ENCODE results near the gene APOL4.
A peak's percentile ranks its signal among the peaks of the same experiment; 100 is the strongest.
"Not testable (repeated sequence)": the region's sequence is repeated elsewhere in the genome, so short reads cannot be mapped to it uniquely, and the experiment has no call there.

APOL4 gene

DNA sequence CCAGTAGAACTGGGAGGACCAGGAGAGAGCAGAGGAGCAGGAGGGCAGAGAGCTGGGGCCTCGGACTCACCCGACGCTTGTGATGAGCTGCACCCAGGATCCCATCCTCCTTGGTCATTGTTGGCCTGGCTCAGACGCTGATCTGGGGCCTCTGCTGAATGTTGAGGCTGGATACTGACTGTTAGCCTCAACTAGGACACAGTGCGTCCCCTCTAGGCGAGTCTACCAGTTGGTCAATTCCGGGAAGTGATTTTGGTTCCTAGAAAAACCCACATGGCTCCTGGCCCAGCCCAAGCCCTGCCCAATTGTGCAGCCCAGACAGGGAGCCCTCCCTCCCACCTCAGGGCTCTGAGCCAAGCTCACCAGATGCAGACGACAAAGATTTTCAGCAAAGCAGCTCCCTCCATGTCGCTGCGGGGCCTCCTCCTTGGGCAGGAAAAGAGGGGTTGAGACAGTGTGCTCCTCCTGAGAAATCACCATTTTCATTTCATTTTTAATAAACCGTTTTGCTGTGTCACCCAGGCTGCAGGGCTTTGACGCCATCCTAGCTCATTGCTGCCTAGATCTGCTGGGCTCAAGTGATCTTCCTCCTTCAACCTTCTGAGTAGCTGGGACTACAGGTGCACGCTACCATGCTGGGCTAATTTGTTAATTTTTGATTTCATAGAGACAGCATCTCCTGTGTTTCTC, at the start of gene APOL4:
Gene APOL4 (minus strand): TSS at position 180 of the 690 bp plus-strand sequence. CDS start 75 bp downstream, at position 105.
- peak; percentile 10 for DNase-seq

DNA sequence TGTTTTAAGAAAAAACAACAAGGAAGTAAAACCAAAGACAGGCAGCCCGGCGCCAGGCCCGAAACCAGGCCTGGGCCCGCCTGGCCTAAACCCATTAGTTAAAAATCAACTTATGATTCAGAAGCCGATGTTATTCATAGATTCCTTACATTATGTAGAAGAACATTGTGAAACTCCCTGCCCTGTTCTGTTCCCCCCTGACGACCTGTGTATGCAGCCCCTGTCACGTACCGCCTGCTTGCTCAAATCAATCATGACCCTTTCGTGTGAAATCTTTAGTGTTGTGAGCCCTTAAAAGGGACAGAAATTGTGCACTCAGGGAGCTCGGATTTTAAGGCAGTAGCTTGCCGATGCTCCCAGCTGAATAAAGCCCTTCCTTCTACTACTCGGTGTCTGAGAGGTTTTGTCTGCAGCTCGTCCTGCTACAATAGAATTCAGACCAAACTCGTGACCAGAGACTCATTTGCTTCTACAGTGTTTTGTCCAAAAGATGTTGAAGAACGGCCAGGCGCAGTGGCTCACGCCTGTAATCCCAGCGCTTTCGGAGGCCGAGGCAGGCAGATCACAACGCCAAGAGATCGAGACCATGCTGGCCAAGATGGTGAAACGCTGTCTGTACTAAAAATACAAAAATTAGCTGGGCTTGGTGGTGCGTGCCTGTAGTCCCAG, 48.8 kb upstream of the APOL4 start:
- not testable (repeated sequence) for DNase-seq

- DNase-seq = no peak
These were observed 47.6 kb upstream of the APOL4 start for GRCh38 chr22:36249160-36249559.

GRCh38 chr22:36247955-36248354, 46.3 kb upstream of the APOL4 start:
- no peak for DNase-seq

- DNase-seq = no peak
These were observed 45.1 kb upstream of the APOL4 start for GRCh38 chr22:36246718-36247117.

DNA sequence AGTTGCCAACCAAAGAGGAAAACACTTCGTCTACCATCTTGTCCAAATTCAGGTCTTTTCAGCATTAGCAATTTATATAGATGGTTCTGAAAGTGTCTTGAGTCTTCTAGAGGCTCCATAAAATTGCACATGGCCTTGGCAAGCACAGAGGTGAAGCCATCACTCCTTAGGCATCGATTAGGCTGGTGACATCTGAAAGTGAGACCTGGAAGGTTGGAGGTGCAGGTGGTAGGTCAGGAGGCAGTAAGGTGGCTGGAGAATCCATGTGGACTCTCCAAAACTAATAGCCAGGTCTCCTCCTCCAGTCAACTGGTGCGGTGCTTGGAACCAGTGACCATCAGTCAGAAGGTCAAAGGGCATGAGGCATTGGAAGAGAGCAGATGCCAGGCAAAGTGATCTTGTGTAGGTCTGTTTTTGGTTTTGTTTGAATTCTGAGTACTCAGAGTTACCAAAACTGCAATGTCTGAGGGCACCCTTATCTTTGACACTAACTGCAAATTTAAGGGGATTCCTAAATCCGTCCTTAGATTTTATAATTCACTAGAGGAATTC, 44.3 kb upstream of the APOL4 start:
- no peak for DNase-seq

DNA sequence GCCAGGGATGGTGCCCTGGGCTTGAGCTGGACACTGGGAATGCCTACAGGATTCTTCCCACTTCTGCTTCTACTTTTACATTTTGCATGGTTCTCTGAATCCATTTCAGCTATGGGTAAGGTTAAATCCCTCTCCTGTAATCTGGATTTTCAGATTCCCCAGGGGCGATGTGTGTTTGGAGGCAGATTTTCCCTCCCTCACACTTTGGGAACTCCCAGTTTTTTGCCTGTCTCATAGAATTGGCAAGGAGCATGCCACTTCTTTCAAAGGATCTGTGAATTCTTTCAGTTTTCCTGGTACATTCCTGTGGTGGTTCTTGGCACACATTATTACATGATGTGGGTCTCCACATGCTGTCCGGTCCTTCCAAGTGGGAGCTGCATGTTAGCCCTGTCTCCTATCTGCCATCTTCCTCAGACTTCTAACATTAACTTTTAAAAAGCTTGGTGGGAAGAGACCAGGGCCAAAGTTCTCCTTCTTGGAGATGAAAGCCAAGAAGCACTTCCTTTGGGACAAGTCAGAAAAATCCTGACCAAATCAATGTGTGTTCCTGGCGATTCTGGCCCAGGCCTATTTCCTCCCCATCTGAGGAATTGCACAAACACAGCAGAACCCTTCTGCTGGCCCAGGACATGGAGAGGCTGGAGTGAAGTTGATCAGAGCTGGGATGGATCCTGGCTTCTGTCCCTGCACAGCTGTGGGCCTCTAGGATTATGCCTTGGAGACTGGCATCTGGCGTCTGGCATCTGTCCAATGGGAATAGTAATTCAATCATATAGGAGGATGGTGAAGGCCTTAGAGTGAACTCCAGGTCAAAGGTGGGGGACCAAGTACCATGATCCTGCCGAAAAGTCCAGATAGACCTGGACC, 43.1 kb upstream of the APOL4 start:
- DNase-seq = no peak

DNA sequence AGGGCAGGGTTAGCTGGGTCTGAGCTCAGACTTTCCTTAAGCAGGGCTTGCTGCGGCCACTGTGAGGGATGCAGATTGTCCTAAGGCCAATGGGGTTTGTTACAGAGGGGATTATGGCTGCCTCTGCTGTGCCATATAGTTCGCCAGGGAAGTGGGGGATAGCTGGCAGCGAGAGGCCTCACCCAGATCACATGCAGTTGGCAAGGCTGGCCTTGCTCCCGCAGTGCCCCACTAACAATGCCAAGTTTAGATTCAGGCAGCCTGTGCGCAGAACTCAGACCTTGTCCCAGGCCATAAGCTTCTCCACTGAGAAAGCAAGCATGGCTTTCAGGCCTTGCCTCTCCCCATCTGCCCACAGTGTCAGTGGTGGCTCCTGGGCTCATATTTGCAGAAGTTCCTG, 42.4 kb upstream of the APOL4 start:
- DNase-seq = no peak

DNA sequence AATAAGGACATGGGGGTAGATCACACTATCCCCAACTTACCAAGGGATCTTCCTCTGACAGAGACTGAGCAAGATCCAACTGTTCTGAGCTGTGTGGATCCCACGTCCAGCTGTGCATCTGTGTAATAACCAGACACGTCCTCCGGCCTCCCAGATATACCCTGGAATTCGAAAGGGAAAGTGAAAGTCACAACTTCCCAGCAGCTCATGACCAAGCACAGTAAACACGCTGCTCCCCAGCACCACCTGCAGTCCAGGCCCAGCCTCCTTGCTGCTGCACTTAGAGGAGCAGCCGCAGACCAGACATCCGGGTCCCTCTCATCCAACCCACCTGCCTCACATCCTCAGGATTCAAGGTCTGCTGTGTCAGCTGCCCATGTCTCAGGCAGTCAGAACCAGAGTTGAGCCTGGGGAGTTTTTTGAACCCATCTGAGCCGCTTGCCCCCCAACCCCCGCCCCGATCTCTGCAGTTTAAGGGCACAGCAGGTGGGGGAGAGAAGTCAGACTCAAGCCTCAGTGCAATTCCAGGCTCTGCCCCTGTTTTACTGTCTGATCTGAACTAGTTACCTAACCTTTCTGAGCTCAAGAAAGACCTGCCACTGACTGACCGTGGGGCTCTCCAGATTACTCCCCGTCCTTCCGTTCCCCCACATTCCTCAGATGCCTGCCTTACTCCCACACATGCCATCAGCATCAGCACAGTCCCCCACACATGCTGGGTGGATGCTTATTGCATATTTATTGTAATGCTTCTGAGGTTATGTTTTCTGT, 38.0 kb upstream of the APOL4 start, which contains the start of gene APOL2:
Gene APOL2 (minus strand): TSS at position 127 of the 771 bp plus-strand sequence. CDS start 6,365 bp downstream, outside the sequence.
- DNase-seq = peak; percentile 79

DNA sequence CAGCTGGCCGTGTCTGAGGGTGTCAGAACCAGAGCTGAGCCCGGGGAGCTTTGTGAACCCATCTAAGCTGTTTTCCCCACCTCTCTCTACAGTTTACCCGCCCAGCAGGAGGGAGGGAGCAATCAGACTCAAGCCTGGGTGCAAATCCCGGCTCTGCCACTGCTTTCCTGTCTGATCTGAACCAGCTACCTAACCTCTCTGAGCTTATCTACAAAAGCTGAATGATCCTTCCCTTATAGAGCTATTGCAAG, 37.5 kb upstream of the APOL4 start:
- no peak for DNase-seq

DNA sequence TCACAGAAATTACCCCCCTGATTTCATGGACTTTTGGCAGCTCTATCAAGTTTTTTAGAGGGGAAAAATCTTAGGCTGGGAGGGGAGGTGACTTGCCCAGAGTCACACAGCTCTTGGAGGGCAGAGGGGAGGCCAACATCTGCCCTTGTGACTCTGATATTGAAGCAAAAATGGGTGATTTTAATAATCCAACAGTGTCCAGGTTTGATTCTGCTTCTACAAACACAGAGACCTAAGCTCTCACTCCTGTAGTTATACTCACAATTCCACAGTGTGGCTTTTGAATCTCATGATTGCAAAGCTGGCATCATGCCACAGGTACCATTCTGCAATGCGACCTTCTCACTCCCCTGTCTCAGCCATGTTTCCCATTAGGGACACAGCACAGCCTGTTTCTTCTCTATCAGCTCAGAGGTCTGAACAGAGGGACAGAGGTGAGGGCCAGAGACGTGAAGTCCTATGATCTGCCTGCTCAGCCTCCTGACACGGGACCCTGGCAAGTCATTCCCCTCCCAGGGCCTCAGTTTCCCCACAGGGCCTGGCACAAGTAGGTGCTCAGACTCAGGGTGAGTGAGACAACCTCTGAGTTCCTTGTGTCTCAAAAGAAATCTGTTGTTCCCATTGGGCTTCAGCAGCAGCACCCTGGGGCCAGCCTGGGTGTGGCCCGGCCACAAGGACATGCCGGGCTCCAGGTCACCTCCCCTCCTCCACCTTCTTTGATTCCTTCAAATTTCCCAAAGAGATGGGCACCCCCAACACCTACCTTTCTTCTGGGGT, 37.0 kb upstream of the APOL4 start:
- peak; percentile 0 for DNase-seq

GRCh38 chr22:36237462-36238372, 36.1 kb upstream of the APOL4 start:
- no peak for DNase-seq

DNA sequence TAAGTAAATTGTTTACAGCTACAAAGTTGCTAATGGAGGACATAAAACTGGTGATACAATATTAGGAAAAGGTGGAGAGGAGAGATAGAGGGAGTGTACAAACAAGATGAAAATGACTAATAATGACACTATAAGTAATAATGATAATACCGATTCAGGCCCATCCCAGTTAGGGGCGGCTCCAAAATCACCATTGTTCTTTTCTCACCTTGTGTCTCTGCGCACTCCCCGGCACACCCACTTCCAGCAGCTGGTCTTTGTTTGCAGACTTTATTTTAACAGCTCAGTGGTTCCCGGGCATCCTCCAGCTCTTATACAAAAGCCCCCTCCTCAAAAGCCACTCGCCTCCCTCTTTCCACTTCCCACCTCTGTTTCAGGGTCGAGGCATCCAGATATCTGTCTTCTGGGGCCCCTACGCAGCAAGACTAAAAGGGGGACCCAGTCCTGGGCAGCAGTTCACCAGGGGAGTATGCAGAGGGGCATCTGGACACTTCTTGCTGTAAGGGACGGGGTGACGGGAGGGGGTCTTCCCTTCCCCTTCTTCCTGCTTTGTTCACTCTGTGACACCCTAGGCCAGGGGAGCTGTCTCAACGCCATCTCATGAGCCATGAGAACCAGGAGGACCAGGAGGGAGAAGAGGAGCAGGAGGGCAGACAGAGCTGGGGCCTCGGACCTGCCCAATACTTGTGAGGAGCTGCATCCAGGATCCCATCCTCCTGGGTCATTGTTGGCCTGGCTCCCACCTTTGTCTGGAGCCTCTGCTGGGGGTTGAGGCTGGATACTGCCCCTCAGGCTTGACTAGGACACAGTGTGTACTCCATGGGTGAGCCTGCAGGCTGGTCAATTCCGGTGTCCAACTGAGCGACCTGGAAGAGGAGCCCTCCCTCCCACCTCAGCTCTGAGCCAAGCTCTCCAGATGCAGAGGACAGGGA, 35.0 kb upstream of the APOL4 start:
- DNase-seq = peak; percentile 35

GRCh38 chr22:36235585-36235984, 34.0 kb upstream of the APOL4 start:
- DNase-seq = no peak

GRCh38 chr22:36234919-36235318, 33.3 kb upstream of the APOL4 start:
- no peak for DNase-seq

DNA sequence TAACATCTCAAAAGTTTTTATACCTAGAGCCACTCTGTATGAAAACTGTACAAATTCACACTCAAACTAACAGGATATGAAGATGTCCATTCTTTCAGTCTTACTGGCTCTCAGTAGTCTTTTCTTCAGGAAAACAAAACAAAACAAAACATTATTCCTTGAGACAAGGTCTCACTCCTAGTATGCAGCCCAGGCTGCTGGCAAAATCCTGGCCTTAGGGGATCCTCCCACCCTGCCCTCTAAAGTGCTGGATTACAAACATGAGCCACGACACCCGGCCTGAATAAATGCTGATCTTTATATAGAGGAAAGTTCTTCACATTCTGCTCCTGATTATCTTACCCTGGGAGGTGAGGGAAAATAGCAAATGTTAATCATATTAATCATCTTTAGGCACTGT, 32.6 kb upstream of the APOL4 start:
- DNase-seq = no peak

DNA sequence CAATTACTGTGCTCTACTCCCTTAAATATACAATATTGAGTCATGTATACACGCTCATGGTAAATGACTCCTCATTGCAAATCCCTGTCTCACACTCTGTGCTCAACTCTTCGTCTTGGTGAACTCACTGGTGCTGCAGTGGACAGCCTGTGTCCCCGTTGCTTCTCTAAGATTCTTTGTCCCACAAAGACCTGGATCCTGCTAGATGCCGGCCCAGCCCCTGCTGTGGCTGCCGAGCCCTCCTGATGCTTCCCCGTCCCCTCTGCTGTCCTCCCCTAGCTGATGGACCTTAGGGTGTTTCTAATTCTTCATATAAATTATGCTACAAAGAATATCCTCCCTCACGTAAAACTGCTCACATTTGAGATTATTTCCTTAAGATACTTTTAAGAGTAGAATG, 32.2 kb upstream of the APOL4 start:
- DNase-seq = no peak

- no peak for DNase-seq
These were observed 31.2 kb upstream of the APOL4 start for GRCh38 chr22:36232715-36233401.

DNA sequence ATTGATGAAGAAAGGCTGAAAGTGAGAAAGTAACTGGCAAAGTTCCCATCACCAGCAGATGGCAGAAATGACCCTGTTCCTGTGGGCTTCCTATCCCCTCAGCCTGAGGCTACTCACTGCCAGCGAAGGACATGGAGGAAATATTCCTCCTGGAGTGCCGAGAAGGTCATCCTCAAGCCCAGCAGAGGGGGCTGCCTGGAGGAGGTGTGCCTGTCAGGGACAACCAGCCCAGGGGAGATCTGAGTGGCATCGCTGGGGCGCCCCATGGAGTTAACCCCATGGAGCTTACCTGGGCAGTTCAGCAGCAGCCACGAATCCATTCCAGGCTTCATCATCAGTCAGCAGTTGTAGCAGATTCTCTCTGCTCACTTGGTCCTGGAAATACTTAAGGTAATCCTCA, 29.4 kb upstream of the APOL4 start:
- DNase-seq = not testable (repeated sequence)

All from NCI-H748 treated with DMSO at 0.1 percent for 48 hours (cell line).